ENCODE data around the gene SNRNP40.
A peak's percentile ranks its signal among the peaks of the same experiment; 100 is the strongest.

The SNRNP40 gene

DNA sequence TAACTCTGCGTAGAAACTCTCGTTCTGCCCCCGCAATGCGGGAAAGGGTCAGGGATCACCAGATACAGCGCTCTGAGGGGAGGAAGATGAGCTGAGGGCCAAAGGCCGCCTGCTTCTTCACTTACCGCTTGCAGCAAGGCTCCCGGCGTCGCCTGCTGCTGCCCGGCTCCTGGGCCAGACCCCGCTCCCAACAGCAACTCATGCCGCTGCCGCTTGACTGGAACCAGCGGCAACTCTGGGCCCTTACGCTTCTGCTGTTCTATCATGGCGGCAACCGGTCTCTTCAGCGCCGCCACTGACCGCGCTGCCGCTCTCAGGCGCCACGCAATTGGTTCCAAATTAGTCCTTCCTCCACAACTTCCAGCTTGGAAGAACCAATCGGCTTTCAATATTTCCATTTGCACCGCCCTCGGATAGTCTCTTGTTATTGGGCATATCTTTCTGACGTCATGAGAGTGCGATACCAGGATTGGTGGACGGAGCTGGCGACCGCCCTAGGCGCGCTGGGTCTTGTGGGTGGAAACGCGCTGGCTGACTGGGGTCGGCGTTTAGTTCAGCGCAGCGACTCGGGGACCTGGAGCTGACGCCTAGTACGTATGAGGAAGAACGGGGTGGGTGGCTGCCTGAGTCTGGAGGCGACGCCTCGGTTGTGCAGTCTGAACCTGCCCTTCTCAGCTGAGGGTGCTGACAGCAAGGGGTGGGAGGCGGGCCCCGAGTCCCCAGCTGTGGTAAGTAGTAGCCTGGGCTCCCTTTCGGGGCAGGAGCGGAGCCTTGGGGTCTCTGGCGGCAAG lies at the start of gene SNRNP40, which contains the start of gene ZCCHC17:
TSS of gene SNRNP40 (minus strand) at position 303 of the 791 bp plus-strand sequence. CDS start at position 266, 37 bp downstream.
TSS of gene ZCCHC17 (plus strand) at position 547 of the 791 bp plus-strand sequence. CDS start 13,067 bp downstream, outside the sequence.
- DNase-seq (ENCODE audit: low spot score), result peak; percentile 98
- FAIRE-seq, result peak; percentile 73

DNA sequence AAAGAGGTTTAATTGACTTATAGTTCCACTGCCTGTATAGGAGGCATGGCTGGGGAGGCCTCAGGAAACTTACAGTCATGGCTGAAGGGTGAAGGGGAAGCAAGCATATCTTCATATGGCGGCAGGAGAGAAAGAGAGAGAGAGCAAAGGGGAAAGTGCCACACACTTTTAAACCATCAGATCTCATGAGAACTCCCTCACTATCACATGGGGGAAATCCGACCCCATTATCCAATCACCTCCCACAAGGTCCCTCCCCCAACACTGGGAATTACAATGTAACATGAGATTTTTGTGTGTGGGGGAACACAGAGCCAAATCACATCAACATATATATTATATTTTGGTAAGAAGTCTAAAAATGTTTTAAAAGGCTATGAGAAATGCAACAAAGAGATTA lies 49.0 kb upstream of the SNRNP40 start:
- FAIRE-seq (no peak), DNase-seq (ENCODE audit: low spot score) (no peak)

DNA sequence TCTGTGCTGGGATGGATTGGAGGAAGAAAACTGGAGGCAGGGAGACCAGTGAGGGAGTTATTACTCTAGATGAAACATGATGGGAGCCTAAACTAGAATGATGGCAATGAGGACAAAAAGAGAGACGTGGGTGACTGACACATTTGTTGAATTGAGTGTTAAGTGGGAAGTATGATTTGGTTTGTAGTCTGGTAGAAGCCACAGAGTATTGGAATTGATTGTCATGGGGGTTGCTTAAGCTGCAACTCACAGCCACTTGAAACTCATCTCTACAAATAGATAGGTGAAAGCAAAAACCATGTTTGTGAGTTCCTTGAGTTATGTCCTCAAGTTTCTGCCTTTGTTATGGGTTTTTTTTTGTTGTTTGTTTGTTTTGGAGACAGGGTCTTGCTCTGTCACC lies 47.9 kb upstream of the SNRNP40 start:
- no peak for DNase-seq (ENCODE audit: low spot score)
- FAIRE-seq, result no peak

DNA sequence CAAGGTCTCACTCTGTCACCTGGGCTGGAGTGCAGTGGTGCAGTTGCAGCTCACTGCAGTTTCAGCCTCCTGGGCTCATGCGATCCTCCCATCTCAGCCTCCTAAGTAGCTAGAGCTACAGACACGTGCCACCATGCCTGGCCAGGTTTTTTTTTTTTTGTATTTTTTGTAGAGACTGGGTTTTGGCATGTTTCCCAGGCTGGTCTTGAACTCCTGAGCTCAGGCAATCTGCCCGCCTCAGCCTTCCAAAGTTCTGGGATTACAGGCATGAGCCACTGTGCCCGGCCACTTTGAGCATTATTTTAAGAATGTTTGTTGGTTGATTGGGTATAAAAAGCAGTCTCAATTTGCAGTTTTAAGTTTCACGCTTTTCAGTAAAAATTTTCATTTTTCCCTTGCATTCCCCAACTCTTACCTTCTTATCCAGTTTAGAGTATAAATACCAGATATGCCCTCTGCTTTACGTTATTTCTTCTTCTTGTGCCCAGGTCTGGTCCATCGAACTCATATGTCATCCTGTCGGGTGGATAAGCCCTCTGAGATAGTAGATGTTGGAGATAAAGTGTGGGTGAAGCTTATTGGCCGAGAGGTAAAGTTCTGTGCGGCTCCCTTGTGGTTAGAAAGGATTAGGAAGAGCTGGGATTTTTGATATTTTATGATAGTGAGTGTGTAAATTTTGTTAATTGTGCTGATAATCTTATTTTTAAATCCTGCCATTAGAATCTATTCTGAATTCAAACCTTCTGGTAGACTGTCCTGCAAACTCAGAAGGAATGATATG lies 40.3 kb upstream of the SNRNP40 start:
- no peak for DNase-seq (ENCODE audit: low spot score)
- no peak for FAIRE-seq

DNA sequence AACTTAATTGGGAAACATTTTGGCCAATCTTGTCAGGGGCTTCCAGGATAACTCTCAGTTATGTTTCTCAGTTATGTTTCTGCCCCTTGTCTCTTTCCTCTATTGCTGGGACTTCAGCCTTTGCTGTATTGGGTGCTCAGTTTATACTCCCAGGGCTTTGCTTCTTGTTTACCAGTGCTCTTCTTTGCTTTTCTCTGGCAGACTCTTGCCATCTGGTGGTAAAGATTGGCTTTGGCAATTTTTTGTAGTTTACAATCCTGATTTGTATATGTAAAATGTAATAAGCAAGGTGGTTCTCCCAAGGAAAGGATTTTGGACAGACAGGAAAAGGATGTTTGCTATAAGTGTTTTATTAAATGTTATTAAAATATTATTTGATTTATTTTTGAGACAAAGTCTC lies 38.4 kb upstream of the SNRNP40 start:
- no peak for FAIRE-seq
- DNase-seq (ENCODE audit: low spot score), result peak; percentile 25

DNA sequence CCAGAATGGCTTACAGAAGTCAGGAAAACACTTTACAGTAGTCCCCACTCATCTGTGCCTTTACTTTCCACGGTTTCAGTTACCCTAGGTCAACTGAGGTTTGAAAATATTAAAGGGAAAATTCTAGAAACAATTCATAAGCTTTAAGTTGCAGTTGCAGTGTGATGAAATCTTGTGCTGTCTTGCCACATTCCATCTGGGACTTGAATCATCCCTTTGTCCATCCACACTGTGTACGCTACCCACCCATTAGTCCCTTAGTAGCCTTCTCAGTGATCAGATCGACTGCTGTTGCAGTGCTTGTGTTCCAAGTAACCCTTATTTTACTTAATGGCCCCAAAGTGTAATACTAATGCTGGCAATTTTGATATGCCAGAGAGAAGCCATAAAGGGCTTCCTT lies 30.8 kb upstream of the SNRNP40 start:
- FAIRE-seq, result no peak
- no peak for DNase-seq (ENCODE audit: low spot score)

DNA sequence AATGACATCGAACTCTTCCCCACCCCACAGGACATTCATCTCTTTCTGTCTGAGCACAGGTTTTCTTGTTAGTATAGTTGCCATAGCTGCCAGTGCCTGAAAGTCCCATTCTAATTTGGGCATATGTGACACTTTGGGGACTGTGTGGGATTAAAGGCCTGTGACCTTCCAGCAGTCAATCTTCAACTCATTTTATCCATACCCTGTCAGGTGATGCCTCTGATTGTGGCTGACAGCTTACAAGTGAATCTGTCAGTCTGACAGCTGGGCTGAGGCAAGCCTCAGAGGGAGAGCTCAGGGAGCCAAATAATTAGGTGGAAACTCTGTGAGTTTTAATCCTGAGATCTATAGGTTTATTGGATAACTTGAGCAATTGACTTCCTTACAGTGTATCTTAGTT lies 29.9 kb upstream of the SNRNP40 start:
- DNase-seq (ENCODE audit: low spot score) (no peak), FAIRE-seq (no peak)

DNA sequence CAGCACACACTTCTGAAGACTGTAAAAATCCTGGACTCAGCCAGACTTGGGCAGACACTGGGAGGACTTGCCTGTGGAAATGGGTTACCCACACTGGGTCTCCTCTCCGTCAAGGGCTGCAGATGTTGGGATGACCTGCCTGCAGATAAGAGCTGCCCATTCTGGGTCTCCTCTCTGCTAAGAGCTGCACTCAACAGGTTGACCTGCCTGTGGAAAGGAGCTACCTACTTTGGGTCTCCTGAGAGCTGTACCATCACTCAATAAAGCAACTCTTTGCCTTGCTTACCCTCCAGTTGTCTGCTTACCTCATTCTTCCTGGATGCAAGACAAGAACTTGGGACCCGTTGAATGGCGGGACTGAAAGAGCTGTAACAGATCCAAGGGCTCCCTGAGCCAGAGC lies 28.4 kb upstream of the SNRNP40 start:
- no peak for FAIRE-seq

DNA sequence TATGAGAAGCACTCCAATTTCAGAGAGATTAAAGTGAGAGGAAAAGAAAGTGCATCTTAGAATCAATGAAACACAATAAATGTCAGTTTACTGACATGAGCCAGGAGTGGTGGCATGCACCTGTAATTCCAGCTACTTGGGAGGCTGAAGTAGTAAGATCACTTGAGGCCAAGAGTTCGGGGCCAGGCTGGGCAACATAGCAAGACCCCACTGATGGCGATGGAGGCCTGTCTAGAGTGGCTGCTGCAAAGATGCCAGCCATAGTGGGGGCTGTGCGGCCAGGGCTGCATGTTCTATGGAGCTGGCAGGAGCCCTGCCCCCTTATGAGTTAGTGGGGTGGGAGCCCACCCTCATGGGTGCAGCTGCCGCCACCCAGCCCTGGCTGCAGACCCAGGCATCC lies 27.5 kb upstream of the SNRNP40 start:
- FAIRE-seq (no peak), DNase-seq (ENCODE audit: low spot score) (no peak)

More for the DNA sequence above, 28.4 kb upstream of the SNRNP40 start:
- DNase-seq (ENCODE audit: low spot score), result no peak

DNA sequence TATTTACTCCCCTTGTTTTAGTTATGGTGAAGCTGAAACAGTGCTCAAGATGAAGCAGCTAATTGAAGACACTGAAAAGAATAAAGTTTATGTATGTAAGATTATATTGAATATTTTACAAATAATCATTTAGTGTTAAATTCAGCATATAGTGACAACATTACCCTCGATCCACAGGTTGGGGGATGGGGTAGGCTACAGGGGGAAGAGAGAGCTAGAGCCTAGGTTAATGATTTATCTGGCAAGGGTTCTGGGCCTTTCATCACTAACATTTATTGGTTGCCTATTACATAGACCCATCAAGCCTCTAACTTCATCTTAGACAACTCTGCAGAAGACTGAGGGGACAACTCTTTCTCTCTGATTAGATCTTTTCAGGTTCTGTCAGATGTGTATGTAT lies 21.6 kb upstream of the SNRNP40 start:
- no peak for FAIRE-seq
- no peak for DNase-seq (ENCODE audit: low spot score)

DNA sequence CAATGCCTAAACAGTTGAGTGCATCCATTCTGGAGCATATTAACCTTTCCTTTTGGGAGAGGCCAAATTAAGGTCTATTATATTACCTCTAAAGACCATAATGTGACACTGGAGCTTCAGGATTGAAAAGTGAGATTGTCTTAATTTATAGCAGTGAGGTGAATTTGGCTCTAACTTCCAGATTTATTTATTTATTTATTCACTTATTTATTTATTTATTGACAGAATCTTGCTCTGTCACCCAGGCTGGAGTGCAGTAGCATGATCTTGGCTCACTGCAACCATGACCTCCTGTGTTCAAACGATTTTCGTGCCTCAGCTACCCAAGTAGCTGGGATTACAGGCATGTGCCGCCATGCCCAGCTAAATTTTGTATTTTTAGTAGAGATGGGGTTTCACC lies 19.3 kb upstream of the SNRNP40 start:
- DNase-seq (ENCODE audit: low spot score), result no peak
- FAIRE-seq, result no peak

DNA sequence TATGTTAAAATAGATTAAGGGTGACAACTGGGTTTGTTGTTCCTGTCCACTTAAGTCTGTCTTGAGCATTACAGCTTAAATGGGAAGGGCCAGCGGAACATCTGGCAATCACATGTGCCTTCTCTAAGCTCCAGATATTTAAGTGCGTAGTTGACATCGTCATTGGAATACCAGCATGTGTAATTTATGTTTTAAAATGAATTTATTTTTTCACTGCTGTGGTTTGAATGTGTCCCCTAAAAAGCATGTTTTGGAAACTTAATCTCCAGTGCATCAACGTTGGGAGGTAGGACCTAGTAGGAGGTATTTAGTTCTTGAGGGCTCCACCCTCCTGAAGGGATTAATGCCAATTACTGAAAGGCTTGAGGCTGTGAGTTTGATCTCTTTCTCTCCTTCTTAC lies 13.6 kb upstream of the SNRNP40 start:
- FAIRE-seq (no peak), DNase-seq (ENCODE audit: low spot score) (no peak)

DNA sequence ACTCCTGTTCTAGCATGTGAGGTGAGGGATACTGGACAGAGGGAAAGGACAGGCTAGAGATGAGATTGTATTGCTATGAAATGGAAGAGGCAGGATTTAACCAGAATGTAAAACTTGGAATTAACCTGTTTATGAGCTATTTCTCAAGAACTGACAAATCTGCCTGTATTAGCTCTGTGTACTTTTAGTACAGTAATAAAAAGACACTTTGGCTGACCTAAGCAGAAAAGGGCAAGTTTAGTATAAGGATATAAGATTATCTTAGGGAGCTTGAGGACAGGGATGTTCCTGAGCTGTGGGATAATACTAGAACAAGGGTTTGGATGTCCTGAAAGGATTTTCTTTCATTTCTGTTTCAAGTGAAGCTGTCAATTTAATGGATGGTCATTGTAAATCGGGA lies 11.4 kb upstream of the SNRNP40 start:
- FAIRE-seq, result no peak

DNA sequence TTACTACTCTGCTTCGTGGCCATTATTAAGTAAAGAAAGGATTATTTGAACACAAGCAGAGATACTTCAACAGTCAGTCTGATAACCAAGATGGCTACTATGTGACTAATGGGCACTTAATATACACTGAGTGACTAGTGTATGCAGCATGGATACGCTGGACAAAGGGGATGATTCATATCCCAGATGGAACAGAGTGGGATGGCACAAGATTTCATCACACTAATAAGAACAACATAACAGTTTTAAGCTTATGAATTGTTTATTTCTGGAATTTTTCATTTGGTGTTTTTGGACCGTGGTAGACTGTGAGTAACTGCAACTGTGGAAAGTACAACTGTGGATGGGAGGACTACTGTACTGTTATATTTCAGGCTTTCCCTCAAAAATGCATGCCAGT lies 9.7 kb upstream of the SNRNP40 start:
- FAIRE-seq (no peak), DNase-seq (ENCODE audit: low spot score) (no peak)

More for the DNA sequence above, 11.4 kb upstream of the SNRNP40 start:
- DNase-seq (ENCODE audit: low spot score), result no peak

DNA sequence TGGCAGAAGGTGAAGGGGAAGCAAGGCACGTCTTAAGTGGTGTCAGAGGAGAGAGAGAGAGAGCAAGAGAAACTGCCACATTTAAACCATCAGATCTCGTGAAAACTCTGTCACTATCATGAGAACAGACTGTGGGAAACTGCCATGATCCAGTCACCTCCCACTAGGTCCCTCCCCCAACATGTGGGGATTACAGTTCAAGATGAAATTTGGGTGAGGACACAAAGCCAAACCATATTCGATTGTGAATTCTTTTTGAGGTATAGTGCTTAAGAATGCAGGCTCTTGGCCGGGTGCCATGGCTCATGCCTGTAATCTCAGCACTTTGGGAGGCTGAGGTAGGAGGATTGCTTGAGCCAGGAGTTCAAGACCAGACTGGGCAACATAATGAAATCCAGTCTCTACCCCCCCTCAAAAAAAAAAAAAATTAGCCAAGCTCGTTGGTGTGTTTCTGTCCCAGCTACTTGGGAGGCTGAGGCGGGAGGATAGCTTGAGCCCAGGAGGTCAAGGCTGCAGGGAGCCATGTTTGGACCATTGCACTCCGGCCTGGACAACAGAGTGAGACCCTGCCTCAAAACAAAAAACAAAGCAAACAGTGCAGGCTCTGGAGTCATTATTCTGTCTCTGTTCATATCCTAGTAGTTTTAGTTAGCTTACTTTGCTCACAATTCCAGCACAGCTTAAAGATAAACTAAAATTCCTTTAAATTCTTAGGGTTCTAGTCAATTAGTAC lies 6.3 kb upstream of the SNRNP40 start:
- FAIRE-seq (no peak), DNase-seq (ENCODE audit: low spot score) (no peak)

DNA sequence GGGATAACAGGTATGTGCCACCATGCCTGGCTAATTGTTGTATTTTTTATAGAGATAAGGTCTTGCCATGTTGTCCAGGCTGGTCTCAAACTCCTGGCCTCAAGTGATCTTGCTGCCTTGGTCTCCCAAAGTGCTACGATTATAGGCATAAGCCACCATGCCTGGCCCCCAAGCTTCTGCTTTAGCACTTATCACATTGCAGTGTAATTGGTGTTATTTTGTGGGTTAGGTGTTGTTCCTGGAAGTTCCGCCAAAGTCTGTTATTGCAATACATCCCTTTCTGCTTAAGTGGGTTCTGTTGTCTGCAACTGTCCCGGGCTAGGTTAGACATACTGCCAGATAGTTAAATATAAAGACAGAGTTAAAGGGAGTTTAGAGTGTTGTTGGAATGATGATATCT lies 3.6 kb upstream of the SNRNP40 start:
- DNase-seq (ENCODE audit: low spot score) (no peak), FAIRE-seq (no peak)

DNA sequence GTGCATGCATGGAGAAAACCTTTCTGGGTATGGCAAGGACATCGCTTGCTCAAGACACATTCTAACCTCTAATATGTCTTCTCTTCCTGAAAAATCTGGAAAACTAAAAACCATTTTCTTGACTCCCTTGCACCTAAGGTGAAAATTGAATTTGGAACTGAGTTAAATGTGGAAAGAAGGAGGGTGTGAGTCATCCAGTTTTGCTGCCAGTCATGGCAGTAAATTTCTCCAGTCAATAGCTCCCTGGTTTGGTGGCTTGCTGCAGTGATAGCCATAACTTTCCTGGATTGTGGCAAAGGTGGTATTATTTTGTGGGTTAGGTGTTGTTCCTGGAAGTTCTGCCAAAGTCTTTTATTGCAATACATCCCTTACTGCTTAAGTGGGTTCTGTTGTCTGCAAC lies 2.8 kb upstream of the SNRNP40 start:
- no peak for FAIRE-seq
- DNase-seq (ENCODE audit: low spot score), result no peak

DNA sequence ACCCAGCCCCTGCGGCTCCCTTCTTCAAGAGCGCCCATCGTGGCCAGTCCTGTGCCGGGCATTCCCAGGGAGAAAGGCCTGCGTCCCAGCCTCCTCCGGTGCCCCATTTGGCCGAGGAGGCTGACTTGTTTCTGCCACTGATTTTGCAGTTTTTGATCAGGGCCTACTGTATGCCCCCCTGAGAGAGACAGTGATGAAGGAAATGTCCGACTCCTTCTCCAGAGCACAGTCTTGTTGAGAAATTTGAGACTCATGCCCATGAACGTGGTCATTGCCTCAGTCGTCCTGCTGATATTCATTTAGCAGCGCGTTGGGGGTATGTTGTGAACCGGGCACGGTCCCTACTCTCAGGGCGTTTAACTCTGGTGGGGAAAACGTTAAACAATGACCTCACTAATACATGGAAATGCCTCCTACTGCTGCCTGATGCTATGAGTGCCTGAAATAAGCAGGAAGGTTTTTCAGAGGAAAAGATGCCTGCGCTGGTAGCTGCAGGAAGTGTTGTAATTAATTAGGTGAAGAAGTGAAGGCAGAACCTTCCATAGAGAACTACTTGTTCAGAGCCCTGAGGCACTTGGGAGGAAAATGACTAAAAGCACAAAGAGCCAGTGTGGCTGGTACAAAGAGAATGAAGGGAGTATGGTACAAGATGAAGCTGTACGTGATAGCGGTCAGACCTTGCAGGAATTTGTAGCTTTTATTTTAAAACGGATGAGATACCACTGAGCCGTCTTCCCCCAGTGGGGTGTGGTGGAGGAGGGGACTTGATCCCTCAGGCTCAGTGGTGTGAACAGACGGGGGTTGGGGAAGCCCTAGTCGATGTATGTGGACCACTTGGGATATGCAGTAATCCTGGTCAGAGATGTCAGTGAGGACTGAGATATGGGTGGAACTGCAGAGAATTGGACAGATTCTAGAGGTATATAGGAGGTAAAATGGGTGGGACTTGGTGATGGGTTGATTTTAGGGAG lies 974 bp upstream of the SNRNP40 start:
- FAIRE-seq, result no peak
- DNase-seq (ENCODE audit: low spot score), result no peak

DNA sequence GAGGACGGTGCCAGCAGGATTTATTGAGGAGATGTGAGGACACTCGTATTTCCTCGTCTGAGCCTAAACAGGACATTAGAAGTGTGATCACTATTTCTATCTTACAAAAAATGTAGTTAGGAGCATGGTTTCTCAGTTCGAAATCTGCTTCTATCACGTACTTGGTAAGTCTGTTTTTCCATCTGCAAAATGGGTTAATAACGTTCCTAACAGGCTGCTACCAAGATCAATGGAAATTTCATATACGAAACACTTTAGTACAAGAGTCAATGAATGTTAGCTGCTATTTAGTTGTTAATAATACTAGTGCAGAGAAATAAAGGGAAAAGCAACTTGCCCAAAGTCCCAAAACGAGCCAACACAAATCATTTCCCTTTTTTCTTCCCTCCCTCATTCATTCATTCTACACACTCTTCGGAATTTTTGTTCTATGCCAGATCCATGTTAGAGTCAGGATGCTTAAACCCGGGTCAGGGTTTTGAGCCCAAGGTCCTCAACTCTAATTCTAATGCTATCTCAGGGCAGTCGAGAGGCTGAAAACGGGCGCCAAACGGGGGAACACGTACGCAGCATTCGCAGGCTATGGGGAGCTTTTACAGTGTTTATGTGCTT lies 608 bp downstream of the SNRNP40 start:
- FAIRE-seq (no peak), DNase-seq (ENCODE audit: low spot score) (no peak)

DNA sequence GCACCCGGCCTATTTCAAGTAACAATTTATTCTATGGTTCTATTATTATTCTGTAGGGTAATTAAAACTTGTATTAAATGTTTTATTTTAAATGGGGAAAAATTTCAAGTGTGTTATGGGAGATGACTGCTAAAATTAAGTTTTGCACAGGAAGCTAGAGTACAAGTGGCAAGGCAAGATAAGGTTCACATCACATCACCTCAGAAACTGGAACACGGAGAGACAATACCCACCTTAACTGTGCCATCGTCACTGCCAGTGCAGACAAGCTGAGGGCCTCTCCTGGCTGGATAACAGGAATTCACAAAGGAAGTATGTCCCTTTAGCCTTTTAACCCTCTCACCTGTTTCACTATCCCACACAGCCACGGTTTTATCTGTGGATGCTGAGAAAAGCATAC lies 7.6 kb downstream of the SNRNP40 start:
- FAIRE-seq, result no peak
- DNase-seq (ENCODE audit: low spot score), result no peak

All from urothelium cell line (cell line).